WTC11 (cell line): Measurements from ENCODE around the gene PRKCZ. TPM values are rescaled to one million over a fixed set of nuclear protein-coding genes. Genes with fewer than 3 reads are reported as not detected.

Experiments used
- ATAC-seq: fragments of 200-7000 bp; cut with Tn5 transposase; 2 replicates; pipeline ENCODE4 v1.10.0; 2021; ENCODE audit warnings: mild to moderate bottlenecking, moderate library complexity
- CTCF ChIA-PET: fragments of 300-600 bp; sonication (Branson Sonifier 250); formaldehyde crosslinking; loops from one replicate; lab custom pipeline; 2021; ENCODE audit warnings: antibody characterized with exemption; lab: Charles Lee
- POLR2A ChIA-PET: fragments of 350-600 bp; sonication (Branson Sonifier 250); formaldehyde crosslinking; loops from one replicate; lab custom pipeline; 2021; ENCODE audit warnings: antibody characterized with exemption; lab: Charles Lee
- DNase-seq: peaks from one replicate; pipeline ENCODE4 v3.0.0; 2021; ENCODE audit warnings: low spot score
- H3K27ac Mint-ChIP-seq: 2 replicates; pipeline ENCODE4 v1.8.0; 2021; ENCODE audit warnings: mixed read lengths
- H3K27me3 Mint-ChIP-seq: 2 replicates; pipeline ENCODE4 v1.8.0; 2021; ENCODE audit warnings: low read depth, mild to moderate bottlenecking, moderate library complexity, mixed read lengths
- H3K36me3 Mint-ChIP-seq: 2 replicates; pipeline ENCODE4 v1.8.0; 2021; ENCODE audit warnings: mixed read lengths
- H3K4me1 Mint-ChIP-seq: 2 replicates; pipeline ENCODE4 v1.8.0; 2022; ENCODE audit warnings: mixed read lengths
- H3K4me3 Mint-ChIP-seq: 2 replicates; pipeline ENCODE4 v1.8.0; 2021; ENCODE audit warnings: mild to moderate bottlenecking, moderate library complexity, mixed read lengths
- H3K9me3 Mint-ChIP-seq: 2 replicates; pipeline ENCODE4 v1.8.0; 2021; ENCODE audit warnings: mixed read lengths
- ELF4 ChIP-seq: sonication (generic); formaldehyde crosslinking; IDR thresholded peaks from 2 replicates; pipeline ENCODE4 v1.8.1; 2022; ENCODE audit warnings: low read depth, mild to moderate bottlenecking, moderate library complexity, missing genetic modification reagents
- EMX1 ChIP-seq: fragments of 250-450 bp; sonication (Bioruptor Pico); IDR thresholded peaks from 2 replicates; pipeline ENCODE4 v1.8.0; 2021; ENCODE audit warnings: mild to moderate bottlenecking
- FOXK1 ChIP-seq: sonication (generic); formaldehyde crosslinking; IDR thresholded peaks from 2 replicates; pipeline ENCODE4 v1.8.0; 2022; ENCODE audit warnings: mild to moderate bottlenecking, moderate library complexity, missing genetic modification reagents
- FOXP1 ChIP-seq: sonication (generic); formaldehyde crosslinking; IDR thresholded peaks from 2 replicates; pipeline ENCODE4 v1.8.0; 2022; ENCODE audit warnings: missing genetic modification reagents, mild to moderate bottlenecking, moderate library complexity, borderline replicate concordance
- PRRX2 ChIP-seq: fragments of 250-450 bp; sonication (Bioruptor Pico); IDR thresholded peaks from 2 replicates; pipeline ENCODE4 v1.8.0; 2021; ENCODE audit warnings: mild to moderate bottlenecking
- SMAD3 ChIP-seq: sonication (generic); formaldehyde crosslinking; IDR thresholded peaks from 2 replicates; pipeline ENCODE4 v1.8.0; 2022; ENCODE audit warnings: missing genetic modification reagents, mild to moderate bottlenecking, borderline replicate concordance
- SOX15 ChIP-seq: fragments of 250-450 bp; sonication (Bioruptor Pico); IDR thresholded peaks from 2 replicates; pipeline ENCODE4 v1.9.0; 2021; ENCODE audit warnings: mild to moderate bottlenecking
- TCF7 ChIP-seq: sonication (generic); formaldehyde crosslinking; IDR thresholded peaks from 2 replicates; pipeline ENCODE4 v1.8.0; 2022; ENCODE audit warnings: mild to moderate bottlenecking, low read depth, missing genetic modification reagents, moderate library complexity
- TEAD1 ChIP-seq: sonication (generic); formaldehyde crosslinking; IDR thresholded peaks from 2 replicates; pipeline ENCODE4 v1.8.0; 2022; ENCODE audit warnings: mild to moderate bottlenecking, missing genetic modification reagents
- ZNF317 ChIP-seq: sonication (generic); formaldehyde crosslinking; IDR thresholded peaks from 2 replicates; pipeline ENCODE4 v1.8.1; 2023; ENCODE audit warnings: low read depth, mild to moderate bottlenecking, moderate library complexity, missing genetic modification reagents, borderline replicate concordance
- ZNF416 ChIP-seq: fragments of 250-450 bp; sonication (Bioruptor Pico); IDR thresholded peaks from 2 replicates; pipeline ENCODE4 v1.9.0; 2021; ENCODE audit warnings: mild to moderate bottlenecking, inconsistent platforms
- total RNA-seq: library from RNA; stranded (reverse); gene quantifications from 3 replicates; pipeline ENCODE4 v1.2.3, GENCODE V29; 2021
- TF ChIP-seq, protein P1 (sequence below): sonication (generic); formaldehyde crosslinking; IDR thresholded peaks from 2 replicates; pipeline ENCODE4 v1.8.0; 2022; ENCODE audit warnings: missing genetic modification reagents
- TF ChIP-seq, protein P2 (sequence below): sonication (generic); formaldehyde crosslinking; IDR thresholded peaks from 2 replicates; pipeline ENCODE4 v1.8.1; 2023; ENCODE audit warnings: mild to moderate bottlenecking, missing genetic modification reagents, borderline replicate concordance
- TF ChIP-seq, protein P3 (sequence below): sonication (generic); formaldehyde crosslinking; IDR thresholded peaks from 2 replicates; pipeline ENCODE4 v1.8.1; 2022; ENCODE audit warnings: low read depth, missing genetic modification reagents, borderline replicate concordance
- TF ChIP-seq, protein P4 (sequence below): fragments of 200-600 bp; IDR thresholded peaks from 2 replicates; pipeline ENCODE4 v1.8.0; 2022; ENCODE audit warnings: antibody characterized with exemption
- TF ChIP-seq, protein P5 (sequence below): fragments of 250-450 bp; sonication (Bioruptor Pico); IDR thresholded peaks from 2 replicates; pipeline ENCODE4 v1.9.0; 2021; ENCODE audit warnings: mild to moderate bottlenecking
- TF ChIP-seq, protein P6 (sequence below): sonication (generic); formaldehyde crosslinking; IDR thresholded peaks from 2 replicates; pipeline ENCODE4 v1.8.1; 2023; ENCODE audit warnings: mild to moderate bottlenecking, moderate library complexity, missing genetic modification reagents

PRKCZ gene
- total RNA-seq, 1 experiment from 2014 or later = 52.5 TPM

DNA sequence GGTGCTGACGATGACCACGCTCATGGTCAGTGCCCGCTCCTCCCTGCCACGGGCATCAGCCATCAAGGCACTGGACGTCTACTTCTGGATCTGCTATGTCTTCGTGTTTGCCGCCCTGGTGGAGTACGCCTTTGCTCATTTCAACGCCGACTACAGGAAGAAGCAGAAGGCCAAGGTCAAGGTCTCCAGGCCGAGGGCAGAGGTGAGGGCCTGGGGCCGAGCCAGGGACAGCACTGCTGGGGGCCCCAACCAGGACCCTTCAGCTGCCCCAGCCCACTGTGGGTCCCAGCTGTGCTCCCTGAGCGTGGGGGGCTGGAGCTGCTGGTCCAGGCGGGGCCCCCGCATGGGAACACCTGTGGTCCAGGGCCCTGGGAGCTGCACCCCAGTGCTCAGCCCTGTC, 20.6 kb upstream of the PRKCZ start:
- Mint-ChIP-seq H3K4me3 (no peak overlapping the region), H3K9me3 (no peaks in the 10 kb centered on the region), H3K36me3 (no peaks in the 10 kb centered on the region), H3K27ac (no peak overlapping the region), H3K4me1 (no peaks in the 10 kb centered on the region), H3K27me3 (no peaks in the 10 kb centered on the region)
- DNase-seq (no peak), ATAC-seq (no peak)
- CTCF ChIA-PET = interaction anchor here (1.2 to 4.5 kb wide), 3 partner anchors 15 to 85 kb away, joined by 4 to 24 read pairs (median 6); no protein-coding TSS in a partner anchor
- TF ChIP-seq SOX15 (CRISPR knock-in tag) (no peak), TEAD1 (no peak), FOXP1 (CRISPR knock-in tag) (no peak), TCF7 (CRISPR knock-in tag) (no peak), SMAD3 (CRISPR knock-in tag) (no peak)
- TF ChIP-seq, protein P1, sequence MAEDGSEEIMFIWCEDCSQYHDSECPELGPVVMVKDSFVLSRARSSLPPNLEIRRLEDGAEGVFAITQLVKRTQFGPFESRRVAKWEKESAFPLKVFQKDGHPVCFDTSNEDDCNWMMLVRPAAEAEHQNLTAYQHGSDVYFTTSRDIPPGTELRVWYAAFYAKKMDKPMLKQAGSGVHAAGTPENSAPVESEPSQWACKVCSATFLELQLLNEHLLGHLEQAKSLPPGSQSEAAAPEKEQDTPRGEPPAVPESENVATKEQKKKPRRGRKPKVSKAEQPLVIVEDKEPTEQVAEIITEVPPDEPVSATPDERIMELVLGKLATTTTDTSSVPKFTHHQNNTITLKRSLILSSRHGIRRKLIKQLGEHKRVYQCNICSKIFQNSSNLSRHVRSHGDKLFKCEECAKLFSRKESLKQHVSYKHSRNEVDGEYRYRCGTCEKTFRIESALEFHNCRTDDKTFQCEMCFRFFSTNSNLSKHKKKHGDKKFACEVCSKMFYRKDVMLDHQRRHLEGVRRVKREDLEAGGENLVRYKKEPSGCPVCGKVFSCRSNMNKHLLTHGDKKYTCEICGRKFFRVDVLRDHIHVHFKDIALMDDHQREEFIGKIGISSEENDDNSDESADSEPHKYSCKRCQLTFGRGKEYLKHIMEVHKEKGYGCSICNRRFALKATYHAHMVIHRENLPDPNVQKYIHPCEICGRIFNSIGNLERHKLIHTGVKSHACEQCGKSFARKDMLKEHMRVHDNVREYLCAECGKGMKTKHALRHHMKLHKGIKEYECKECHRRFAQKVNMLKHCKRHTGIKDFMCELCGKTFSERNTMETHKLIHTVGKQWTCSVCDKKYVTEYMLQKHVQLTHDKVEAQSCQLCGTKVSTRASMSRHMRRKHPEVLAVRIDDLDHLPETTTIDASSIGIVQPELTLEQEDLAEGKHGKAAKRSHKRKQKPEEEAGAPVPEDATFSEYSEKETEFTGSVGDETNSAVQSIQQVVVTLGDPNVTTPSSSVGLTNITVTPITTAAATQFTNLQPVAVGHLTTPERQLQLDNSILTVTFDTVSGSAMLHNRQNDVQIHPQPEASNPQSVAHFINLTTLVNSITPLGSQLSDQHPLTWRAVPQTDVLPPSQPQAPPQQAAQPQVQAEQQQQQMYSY (CRISPR knock-in tag) = no peak
- TF ChIP-seq, protein P2, sequence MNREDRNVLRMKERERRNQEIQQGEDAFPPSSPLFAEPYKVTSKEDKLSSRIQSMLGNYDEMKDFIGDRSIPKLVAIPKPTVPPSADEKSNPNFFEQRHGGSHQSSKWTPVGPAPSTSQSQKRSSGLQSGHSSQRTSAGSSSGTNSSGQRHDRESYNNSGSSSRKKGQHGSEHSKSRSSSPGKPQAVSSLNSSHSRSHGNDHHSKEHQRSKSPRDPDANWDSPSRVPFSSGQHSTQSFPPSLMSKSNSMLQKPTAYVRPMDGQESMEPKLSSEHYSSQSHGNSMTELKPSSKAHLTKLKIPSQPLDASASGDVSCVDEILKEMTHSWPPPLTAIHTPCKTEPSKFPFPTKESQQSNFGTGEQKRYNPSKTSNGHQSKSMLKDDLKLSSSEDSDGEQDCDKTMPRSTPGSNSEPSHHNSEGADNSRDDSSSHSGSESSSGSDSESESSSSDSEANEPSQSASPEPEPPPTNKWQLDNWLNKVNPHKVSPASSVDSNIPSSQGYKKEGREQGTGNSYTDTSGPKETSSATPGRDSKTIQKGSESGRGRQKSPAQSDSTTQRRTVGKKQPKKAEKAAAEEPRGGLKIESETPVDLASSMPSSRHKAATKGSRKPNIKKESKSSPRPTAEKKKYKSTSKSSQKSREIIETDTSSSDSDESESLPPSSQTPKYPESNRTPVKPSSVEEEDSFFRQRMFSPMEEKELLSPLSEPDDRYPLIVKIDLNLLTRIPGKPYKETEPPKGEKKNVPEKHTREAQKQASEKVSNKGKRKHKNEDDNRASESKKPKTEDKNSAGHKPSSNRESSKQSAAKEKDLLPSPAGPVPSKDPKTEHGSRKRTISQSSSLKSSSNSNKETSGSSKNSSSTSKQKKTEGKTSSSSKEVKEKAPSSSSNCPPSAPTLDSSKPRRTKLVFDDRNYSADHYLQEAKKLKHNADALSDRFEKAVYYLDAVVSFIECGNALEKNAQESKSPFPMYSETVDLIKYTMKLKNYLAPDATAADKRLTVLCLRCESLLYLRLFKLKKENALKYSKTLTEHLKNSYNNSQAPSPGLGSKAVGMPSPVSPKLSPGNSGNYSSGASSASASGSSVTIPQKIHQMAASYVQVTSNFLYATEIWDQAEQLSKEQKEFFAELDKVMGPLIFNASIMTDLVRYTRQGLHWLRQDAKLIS = no peak
- TF ChIP-seq, protein P3, sequence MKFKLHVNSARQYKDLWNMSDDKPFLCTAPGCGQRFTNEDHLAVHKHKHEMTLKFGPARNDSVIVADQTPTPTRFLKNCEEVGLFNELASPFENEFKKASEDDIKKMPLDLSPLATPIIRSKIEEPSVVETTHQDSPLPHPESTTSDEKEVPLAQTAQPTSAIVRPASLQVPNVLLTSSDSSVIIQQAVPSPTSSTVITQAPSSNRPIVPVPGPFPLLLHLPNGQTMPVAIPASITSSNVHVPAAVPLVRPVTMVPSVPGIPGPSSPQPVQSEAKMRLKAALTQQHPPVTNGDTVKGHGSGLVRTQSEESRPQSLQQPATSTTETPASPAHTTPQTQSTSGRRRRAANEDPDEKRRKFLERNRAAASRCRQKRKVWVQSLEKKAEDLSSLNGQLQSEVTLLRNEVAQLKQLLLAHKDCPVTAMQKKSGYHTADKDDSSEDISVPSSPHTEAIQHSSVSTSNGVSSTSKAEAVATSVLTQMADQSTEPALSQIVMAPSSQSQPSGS = no peak
- TF ChIP-seq, protein P4, sequence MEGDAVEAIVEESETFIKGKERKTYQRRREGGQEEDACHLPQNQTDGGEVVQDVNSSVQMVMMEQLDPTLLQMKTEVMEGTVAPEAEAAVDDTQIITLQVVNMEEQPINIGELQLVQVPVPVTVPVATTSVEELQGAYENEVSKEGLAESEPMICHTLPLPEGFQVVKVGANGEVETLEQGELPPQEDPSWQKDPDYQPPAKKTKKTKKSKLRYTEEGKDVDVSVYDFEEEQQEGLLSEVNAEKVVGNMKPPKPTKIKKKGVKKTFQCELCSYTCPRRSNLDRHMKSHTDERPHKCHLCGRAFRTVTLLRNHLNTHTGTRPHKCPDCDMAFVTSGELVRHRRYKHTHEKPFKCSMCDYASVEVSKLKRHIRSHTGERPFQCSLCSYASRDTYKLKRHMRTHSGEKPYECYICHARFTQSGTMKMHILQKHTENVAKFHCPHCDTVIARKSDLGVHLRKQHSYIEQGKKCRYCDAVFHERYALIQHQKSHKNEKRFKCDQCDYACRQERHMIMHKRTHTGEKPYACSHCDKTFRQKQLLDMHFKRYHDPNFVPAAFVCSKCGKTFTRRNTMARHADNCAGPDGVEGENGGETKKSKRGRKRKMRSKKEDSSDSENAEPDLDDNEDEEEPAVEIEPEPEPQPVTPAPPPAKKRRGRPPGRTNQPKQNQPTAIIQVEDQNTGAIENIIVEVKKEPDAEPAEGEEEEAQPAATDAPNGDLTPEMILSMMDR = no peak
- POLR2A ChIA-PET = no interaction called here

DNA sequence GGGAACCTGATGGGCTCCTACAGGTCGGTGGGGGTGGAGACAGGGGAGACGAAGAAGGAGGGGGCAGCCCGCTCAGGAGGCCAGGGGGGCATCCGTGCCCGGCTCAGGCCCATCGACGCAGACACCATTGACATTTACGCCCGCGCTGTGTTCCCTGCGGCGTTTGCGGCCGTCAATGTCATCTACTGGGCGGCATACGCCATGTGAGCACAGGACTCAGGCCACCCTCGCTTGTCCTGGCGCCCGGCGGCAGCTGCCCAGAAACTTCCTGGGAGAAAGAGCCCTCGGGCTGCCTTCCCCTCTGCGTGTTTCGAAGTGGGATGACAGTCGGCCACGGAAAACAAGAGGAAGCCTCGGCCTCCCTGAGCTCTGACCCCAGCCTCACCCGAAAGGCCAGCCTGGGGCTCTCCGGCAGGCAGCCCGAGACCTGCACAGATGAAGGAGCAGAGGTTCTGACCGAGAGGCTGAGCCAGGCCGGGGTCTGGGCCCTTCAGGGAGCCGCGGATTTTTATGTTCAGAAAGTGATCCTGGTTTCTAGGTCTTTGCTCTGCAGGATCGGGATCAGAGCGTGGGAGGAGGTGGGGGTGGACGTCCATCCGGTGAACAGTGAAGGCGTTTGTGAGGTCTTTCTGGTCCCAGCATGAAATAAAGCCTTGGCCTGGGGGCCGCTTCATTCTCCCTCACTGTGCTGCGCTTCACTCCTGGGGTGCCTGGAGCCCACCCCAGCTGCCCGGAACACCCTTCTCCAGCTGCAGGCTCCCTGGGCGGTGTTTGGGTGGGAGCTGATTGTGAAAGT, 19.9 kb upstream of the PRKCZ start:
- Mint-ChIP-seq H3K36me3 (no peaks in the 10 kb centered on the region), H3K27me3 (no peaks in the 10 kb centered on the region), H3K9me3 (no peaks in the 10 kb centered on the region), H3K4me1 (no peaks in the 10 kb centered on the region), H3K4me3 (no peak overlapping the region), H3K27ac (no peak overlapping the region)
- ChIA-PET CTCF (interaction anchor here (1.0 to 4.5 kb wide), 6 partner anchors 8 to 86 kb away, joined by 3 to 24 read pairs (median 6); no protein-coding TSS in a partner anchor), POLR2A (no interaction called here)
- ATAC-seq = no peak
- DNase-seq = no peak
- TF ChIP-seq ZNF317 = no peak
- no peak for TF ChIP-seq ZNF416
- no peak for TF ChIP-seq FOXK1 (CRISPR knock-in tag)
- TF ChIP-seq TEAD1 = no peak
- TF ChIP-seq EMX1 (CRISPR knock-in tag) = no peak
- TF ChIP-seq, protein P5, sequence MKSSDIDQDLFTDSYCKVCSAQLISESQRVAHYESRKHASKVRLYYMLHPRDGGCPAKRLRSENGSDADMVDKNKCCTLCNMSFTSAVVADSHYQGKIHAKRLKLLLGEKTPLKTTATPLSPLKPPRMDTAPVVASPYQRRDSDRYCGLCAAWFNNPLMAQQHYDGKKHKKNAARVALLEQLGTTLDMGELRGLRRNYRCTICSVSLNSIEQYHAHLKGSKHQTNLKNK = no peak
- TF ChIP-seq, protein P6, sequence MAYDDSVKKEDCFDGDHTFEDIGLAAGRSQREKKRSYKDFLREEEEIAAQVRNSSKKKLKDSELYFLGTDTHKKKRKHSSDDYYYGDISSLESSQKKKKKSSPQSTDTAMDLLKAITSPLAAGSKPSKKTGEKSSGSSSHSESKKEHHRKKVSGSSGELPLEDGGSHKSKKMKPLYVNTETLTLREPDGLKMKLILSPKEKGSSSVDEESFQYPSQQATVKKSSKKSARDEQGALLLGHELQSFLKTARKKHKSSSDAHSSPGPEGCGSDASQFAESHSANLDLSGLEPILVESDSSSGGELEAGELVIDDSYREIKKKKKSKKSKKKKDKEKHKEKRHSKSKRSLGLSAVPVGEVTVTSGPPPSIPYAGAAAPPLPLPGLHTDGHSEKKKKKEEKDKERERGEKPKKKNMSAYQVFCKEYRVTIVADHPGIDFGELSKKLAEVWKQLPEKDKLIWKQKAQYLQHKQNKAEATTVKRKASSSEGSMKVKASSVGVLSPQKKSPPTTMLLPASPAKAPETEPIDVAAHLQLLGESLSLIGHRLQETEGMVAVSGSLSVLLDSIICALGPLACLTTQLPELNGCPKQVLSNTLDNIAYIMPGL (CRISPR knock-in tag) = no peak
- no peak for TF ChIP-seq ELF4 (CRISPR knock-in tag)
- TF ChIP-seq PRRX2 (CRISPR knock-in tag) = no peak
